Suppressor macrophage treated with lipopolysaccharide for 1 hour (primary cell): ENCODE measurements around the gene SAAL1.
A peak's percentile ranks its signal among the peaks of the same experiment; 100 is the strongest.
"Not testable (repeated sequence)": the region's sequence is repeated elsewhere in the genome, so short reads cannot be mapped to it uniquely, and the experiment has no call there.

ENCODE experiments used
- DNase-seq, 3 donors: peaks; one replicate each; pipeline ENCODE4 v3.0.0-alpha.2; 2020 to 2022

SAAL1 gene, protein sequence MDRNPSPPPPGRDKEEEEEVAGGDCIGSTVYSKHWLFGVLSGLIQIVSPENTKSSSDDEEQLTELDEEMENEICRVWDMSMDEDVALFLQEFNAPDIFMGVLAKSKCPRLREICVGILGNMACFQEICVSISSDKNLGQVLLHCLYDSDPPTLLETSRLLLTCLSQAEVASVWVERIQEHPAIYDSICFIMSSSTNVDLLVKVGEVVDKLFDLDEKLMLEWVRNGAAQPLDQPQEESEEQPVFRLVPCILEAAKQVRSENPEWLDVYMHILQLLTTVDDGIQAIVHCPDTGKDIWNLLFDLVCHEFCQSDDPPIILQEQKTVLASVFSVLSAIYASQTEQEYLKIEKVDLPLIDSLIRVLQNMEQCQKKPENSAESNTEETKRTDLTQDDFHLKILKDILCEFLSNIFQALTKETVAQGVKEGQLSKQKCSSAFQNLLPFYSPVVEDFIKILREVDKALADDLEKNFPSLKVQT

DNA sequence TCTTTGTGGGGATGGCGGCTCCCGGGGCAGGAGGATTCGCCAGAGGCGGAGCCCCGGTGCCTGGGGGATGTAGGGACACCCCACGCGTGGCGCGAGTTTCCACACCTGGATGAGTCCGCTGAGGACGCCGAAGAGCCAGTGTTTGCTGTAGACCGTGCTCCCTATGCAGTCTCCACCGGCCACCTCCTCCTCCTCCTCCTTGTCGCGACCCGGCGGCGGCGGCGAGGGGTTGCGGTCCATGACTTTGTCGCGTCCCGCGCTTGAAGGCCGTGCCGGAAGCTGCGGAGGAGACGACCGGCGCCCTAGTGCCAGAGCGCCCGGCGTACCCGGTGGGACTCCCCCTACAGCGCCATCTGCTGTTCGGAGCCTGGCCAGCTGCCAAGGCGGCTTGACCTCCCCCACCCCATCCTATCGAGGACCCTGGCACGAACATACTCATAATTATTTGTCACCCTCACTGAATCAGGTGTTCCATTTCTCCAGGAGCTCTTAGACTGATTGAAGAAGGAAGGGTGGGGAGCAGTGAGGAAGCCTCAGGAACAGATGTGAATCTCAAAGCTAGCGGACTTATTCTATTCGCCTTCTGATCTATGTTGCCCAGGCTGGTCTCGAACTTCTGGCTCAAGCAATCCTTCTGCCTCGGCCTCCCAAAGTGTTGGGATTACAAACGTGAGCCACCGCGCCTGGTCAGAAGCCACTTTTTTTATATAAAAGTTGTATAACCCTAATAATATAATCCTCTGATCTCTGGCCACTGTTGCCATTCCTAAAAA is at the start of gene SAAL1:
TSS of gene SAAL1 (minus strand) at position 281 of the 773 bp plus-strand sequence. CDS start at position 240, 41 bp downstream.
- DNase-seq, result peak; percentile 85 to 95 (median 92)

- no peak for DNase-seq
Observed at GRCh38 chr11:18151581-18151980, 45.7 kb upstream of the SAAL1 start.

- DNase-seq, result no peak
Observed at GRCh38 chr11:18145837-18146236, 40.0 kb upstream of the SAAL1 start.

GRCh38 chr11:18145025-18145424 is 39.1 kb upstream of the SAAL1 start:
- peak in 1 of 3 donors; percentile 2 for DNase-seq

DNA sequence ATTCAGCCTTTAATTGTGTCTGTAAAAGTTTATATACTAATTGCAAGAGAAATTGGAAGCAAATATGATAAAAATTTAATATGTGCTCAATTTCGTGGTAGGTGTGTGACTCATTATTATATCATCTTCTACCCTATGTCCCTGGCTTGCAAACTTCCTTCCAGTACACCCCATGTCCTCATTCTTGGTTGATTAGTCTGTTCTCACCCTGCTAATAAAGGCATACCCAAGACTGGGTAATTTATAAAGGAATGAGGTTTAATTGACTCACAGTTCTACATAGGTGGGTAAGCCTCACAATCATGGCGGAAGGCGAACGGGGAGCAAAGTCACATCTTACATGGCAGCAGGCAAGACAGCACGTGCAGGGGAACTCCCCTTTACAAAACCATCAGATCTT is 38.4 kb upstream of the SAAL1 start:
- peak in 1 of 3 donors; percentile 3 for DNase-seq

GRCh38 chr11:18140145-18140544 is 34.3 kb upstream of the SAAL1 start:
- DNase-seq, result no peak

DNA sequence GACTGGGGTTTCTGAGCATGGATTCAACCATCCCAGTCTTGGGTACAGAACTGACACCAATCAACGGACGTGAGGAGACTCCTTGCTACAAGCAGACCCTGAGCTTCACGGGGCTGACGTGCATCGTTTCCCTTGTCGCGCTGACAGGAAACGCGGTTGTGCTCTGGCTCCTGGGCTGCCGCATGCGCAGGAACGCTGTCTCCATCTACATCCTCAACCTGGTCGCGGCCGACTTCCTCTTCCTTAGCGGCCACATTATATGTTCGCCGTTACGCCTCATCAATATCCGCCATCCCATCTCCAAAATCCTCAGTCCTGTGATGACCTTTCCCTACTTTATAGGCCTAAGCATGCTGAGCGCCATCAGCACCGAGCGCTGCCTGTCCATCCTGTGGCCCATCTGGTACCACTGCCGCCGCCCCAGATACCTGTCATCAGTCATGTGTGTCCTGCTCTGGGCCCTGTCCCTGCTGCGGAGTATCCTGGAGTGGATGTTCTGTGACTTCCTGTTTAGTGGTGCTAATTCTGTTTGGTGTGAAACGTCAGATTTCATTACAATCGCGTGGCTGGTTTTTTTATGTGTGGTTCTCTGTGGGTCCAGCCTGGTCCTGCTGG is 31.4 kb upstream of the SAAL1 start:
- DNase-seq, result no peak

GRCh38 chr11:18135308-18135707 is 29.4 kb upstream of the SAAL1 start:
- no peak for DNase-seq

DNA sequence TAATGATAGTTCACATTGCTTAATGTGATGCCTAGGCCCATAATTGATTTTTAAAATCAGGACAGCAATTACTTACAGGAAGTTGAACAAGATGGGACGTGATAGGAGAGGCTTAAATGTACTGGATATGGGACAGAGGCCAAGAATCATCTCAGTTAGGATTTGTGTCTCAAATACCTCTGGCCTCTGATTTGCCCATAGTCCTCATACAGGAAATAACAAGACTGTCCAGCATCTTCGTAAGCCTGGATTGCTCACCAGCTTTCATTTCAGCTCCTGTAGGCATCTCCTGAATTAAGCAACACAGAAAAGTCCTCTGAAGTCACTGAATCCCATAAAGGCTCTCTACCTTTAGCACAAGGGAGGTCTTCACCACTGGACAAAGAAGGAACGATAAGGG is 26.5 kb upstream of the SAAL1 start, which contains the start of gene MRGPRX3:
TSS of gene MRGPRX3 (plus strand) at position 231 of the 400 bp plus-strand sequence. CDS start 4,632 bp downstream, outside the sequence.
- peak in 1 of 3 donors; percentile 11 for DNase-seq

DNA sequence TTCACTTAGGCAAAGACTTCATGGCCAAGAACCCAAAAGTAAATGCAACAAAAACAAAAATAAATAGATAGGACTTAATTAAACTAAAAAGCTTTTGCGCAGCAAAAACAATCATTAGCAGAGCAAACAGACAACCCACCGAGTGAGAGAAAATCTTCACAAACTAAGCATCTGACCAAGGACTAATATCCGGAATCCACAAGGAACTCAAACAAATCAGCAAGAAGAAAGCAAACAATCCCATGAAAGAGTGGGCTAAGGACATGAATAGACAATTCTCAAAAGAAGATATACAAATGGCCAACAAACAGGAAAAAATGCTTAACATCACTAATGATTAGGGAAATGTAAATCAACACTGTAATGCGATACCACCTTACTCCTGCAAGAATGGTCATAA is 25.2 kb upstream of the SAAL1 start:
- DNase-seq, result not testable (repeated sequence)

DNA sequence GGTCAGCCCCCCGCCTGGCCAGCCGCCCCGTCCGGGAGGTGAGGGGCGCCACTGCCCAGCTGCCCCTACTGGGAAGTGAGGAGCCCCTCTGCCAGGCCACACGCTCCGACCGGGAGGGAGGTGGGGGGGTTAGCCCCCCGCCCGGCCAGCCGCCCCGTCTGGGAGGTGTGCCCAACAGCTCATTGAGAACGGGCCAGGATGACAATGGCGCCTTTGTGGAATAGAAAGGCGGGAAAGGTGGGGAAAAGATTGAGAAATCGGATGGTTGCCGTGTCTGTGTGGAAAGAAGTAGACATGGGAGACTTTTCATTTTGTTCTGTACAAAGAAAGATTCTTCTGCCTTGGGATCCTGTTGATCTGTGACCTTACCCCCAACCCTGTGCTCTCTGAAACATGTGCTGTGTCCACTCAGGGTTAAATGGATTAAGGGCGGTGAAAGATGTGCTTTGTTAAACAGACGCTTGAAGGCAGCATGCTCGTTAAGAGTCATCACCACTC is 15.5 kb upstream of the SAAL1 start:
- DNase-seq, result not testable (repeated sequence)

DNA sequence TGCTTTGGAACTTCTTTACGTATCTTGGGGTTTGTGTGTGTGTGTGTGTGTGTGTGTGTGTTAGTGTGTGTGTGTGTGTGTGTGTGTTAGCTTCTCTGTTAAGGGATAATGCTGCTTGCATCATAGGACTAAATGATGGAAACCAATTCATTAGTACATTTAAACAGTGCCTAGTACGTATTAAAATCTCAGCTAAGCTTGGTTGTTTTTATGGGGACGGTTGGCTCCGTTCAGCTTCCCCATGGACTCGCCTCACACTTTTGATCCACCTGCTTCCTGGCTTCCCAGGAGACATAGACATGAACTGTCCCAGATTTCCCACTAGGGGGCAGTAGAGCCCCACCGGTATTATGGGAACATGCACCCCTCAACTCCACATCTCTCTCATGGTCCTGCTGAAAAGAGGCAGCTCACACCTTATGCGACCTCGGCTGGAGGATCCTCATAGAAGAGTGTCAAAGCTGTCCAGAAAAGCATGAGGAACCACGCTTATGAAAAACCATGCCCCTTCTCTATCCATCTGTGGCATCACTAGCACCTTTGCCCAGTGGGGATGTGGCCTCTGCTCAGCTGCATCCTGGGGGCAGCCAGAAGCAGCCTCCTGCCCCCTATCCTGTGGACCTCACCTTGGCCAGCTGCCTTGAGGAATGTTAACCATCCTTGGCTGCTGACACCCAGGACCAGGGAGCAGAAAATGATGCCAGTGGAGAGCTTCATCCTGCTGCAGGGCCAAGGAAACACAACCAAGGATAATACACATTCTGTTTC is 9.7 kb upstream of the SAAL1 start:
- DNase-seq, result peak; percentile 72 to 83 (median 76)

- no peak for DNase-seq
Observed at GRCh38 chr11:18111005-18111404, 5.1 kb upstream of the SAAL1 start.

GRCh38 chr11:18108254-18108653 is 2.4 kb upstream of the SAAL1 start:
- DNase-seq, result no peak

DNA sequence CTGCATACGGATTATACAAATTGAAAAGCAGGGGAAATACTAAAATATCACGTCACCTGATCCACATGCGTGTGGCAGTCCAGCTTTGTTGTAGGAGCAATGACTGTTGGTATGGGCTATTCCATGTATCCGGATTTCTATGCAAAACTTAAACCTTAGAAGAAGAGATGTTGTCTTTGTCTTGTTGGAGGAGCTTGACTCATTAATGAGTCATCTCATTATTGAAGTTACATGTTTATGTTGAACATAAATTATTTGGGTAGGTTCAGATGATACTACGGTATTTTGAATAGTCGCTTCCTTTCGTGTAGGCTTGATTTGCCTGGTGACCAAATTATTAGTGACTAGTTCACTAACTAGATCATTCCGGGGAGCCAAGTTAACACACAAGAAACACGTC is 806 bp upstream of the SAAL1 start:
- DNase-seq, result peak in 2 of 3 donors; percentile 22 to 31

DNA sequence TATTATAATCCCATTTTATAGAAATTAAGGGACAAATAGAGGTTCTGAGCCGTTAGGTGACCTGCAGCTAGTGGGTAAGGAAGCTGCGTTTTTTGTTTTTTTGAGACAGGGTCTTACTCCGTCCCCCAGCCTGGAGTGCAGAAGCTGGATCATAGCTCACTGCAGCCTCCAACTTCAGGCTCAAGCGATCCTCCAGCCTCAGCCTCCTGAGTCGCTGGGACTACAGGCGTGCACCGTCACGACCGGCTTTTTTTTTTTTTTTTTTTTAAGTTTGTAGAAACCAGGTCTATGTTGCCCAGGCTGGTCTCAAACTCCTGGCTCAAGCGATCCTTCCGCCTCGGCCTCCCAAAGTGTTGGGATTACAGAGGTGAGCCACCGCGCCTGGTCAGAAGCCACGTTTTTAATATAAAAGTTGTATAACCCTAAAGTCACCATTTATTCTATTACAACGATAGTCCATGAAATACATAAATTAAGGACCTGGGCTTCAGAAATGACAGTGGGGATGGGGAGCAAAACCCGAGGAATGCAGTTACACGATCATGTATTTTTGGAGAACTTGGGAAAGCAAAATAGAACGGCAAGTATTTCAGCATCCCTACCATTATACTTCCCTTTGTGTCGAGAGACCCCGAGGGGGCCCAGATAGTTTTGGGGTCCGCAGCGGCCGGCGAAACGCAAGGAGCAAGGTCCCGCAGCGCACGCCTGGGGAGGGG is 638 bp downstream of the SAAL1 start:
- no peak for DNase-seq

DNA sequence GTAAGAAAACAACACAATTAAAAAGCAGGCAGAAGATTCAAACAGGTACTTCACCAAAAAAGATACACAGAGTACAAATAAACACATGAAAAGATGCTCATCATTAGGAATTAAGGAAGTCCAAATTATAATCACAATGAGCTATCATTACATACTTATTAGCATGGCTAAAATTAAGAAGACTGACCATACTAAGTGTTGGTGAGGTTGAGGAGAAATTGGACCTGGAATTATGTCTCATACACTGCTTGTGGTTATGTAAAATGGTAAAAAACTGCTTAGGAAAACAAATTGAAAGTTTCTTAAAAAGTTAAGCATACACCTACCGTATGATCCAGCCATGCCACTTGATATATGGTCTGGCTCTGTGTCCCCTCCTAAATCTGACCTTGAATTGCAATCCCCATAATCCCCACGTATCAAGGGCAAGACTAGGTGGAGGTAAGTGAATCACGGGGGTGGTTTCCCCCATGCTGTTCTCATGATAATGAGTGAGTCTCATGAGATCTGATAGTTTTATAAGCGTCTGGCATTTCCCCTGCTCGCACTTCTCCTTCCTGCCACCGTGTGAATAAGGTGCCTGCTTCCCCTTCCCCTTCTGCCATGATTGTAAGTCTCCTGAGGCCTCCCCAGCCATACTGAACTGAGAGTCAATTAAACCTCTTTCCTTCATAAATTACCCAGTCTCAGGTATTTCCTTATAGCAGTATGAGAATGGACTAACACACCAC is 4.8 kb downstream of the SAAL1 start:
- peak; percentile 7 to 23 (median 9) for DNase-seq

DNA sequence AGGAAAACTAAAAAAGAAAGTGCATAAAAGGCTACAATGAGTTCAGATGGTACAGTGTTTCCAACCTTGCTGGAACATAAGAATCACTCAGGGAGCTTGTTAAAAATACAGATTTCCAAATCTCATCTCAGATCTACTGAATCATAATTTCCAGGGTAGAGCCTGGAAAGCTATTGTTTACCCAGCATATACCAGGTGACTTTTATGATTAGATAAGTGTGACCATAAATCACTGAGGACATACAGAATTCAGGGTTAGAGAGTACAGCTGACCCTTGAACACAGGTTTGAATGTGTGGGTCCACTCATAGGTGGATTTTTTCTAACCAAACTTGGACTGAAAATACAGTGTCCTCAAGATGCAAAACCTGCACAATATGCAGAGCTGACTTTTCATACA is 11.9 kb downstream of the SAAL1 start:
- DNase-seq, result no peak

- DNase-seq, result no peak
Observed at GRCh38 chr11:18091731-18092130, 14.2 kb downstream of the SAAL1 start.

DNA sequence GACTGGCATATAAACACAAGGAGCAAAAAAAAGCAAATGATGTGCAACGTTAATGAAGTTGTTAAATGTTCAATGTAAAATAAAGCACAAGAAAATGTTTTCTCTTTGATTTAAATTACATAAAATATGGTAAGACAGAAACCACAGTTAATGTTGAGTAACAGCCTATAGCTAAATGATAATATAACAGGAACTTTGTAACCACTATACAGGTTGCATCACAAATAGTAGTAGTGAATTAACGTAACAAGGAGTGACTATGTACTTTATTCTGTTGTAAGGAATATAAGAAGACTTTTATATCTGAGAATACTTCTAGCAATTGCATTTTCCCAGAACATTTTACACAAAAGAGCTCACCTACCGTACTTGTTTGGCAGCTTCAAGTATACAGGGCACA is 16.9 kb downstream of the SAAL1 start:
- peak in 1 of 3 donors; percentile 5 for DNase-seq

DNA sequence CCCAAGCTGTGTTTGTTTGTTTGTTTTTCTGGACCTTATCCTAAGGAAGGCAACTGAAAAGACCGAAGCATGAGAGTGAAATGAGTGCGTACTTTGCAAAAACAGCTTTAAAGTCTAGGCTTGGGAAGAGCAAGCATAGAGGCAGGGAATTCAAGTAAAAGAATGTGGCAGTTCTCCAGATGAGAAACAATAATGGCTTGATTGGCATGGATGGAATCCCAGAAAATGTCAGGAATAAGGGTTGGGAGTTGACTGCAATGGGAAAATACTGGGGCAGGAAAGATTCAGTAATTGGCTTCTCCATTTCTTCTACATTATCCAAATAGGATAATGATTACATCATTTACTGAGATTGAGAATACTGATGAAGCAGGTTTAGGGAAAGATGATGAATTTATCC is 17.5 kb downstream of the SAAL1 start:
- DNase-seq, result no peak
